Chondrocyte (in vitro differentiated cells): Measurements from ENCODE around the gene DOK5. TPM values are rescaled to one million over a fixed set of nuclear protein-coding genes. Genes with fewer than 3 reads are reported as not detected.

Experiments used
- DNase-seq: peaks from one replicate; pipeline ENCODE4 v3.0.0; 2021; ENCODE audit warnings: mixed read lengths, low spot score
- H3K27ac Mint-ChIP-seq: one replicate; pipeline ENCODE4 v1.8.0; 2021; ENCODE audit warnings: mild to moderate bottlenecking, moderate library complexity, mixed read lengths; ENCODE audit not compliant: unreplicated experiment
- H3K27me3 Mint-ChIP-seq: 2 replicates; pipeline ENCODE4 v1.8.0; 2021; ENCODE audit warnings: low read depth, mixed read lengths
- H3K36me3 Mint-ChIP-seq: 2 replicates; pipeline ENCODE4 v1.8.0; 2021; ENCODE audit warnings: low read depth, mixed read lengths
- H3K4me1 Mint-ChIP-seq: 2 replicates; pipeline ENCODE4 v1.8.0; 2021; ENCODE audit warnings: low read depth, mild to moderate bottlenecking, mixed read lengths
- H3K4me3 Mint-ChIP-seq: one replicate; pipeline ENCODE4 v1.8.0; 2021; ENCODE audit warnings: mild to moderate bottlenecking, moderate library complexity, mixed read lengths; ENCODE audit not compliant: unreplicated experiment
- H3K9me3 Mint-ChIP-seq: 2 replicates; pipeline ENCODE4 v1.8.0; 2021; ENCODE audit warnings: low read depth, mixed read lengths
- total RNA-seq: library from RNA; stranded (reverse); gene quantifications from 3 replicates; pipeline ENCODE4 v1.2.1, GENCODE V29; 2021
- TF ChIP-seq, protein P1 (sequence below): fragments of 200-600 bp; sonication (generic); IDR thresholded peaks from 2 replicates; pipeline ENCODE4 v1.5.0; 2021; ENCODE audit warnings: antibody characterized with exemption, mild to moderate bottlenecking, moderate library complexity

The DOK5 gene
- total RNA-seq, 1 donor from 2014 or later: 8.7 TPM

DNA sequence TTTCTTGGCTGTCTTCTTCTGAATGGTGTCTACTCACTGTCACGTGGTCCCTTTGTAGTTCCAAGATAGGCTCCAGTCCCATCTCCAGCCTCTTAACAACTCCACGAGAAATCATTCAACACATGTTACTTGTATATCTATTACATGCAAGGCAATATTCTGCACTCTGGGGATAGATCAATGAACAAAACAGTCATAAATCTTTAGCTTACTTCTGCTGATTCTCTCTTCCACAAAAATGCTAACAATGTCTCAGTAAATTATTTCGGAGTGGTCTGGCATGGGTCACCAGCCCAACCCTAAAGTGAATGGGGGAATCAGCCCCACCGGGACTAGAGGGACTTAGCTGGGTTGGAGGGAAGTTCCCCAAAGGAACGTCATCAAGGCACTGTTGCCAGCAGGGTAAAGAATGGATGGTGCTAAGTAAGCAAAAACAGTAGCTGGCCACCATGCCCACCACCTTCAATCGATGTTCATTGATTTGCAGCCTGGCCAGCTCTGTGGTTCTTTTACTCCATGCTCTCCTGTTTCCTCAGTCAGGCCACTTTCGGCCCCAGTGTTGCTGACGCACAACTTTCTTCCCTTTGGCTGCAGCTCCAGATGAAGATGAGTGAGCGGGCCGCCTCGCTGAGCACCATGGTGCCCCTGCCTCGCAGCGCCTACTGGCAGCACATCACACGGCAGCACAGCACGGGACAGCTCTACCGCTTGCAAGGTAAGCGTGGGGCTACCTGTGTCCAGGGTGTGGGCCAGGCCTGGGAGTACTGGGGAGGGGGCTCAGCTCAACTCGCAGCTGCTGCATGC lies 167.7 kb downstream of the DOK5 start:
- Mint-ChIP-seq H3K27ac (no peak overlapping the region), H3K9me3 (no peaks in the 10 kb centered on the region), H3K27me3 (no peaks in the 10 kb centered on the region), H3K36me3 (no peaks in the 10 kb centered on the region), H3K4me1 (peaks cover 11% of the 10 kb centered on the region), H3K4me3 (no peak overlapping the region)
- TF ChIP-seq, protein P1, sequence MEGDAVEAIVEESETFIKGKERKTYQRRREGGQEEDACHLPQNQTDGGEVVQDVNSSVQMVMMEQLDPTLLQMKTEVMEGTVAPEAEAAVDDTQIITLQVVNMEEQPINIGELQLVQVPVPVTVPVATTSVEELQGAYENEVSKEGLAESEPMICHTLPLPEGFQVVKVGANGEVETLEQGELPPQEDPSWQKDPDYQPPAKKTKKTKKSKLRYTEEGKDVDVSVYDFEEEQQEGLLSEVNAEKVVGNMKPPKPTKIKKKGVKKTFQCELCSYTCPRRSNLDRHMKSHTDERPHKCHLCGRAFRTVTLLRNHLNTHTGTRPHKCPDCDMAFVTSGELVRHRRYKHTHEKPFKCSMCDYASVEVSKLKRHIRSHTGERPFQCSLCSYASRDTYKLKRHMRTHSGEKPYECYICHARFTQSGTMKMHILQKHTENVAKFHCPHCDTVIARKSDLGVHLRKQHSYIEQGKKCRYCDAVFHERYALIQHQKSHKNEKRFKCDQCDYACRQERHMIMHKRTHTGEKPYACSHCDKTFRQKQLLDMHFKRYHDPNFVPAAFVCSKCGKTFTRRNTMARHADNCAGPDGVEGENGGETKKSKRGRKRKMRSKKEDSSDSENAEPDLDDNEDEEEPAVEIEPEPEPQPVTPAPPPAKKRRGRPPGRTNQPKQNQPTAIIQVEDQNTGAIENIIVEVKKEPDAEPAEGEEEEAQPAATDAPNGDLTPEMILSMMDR: no peak
- DNase-seq: no peak

DNA sequence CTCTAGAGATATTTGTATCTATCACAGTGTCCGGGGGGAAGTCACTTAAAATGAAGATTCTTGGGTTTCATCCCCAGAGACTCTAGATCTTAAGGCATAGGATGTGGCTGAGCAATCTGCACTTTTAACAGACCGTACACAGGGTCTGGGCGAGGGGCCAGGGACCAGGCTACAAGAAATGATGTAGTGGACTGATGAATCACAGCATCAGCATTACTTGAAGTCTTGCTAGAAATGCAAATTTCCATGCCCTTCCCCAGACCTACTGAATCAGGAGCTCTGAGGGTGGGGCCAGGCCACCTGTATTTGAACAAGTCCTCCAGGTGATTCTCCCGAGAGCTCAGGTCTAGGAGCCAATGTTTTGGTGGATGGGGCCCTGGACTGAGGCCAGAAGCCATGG lies 168.4 kb downstream of the DOK5 start:
- Mint-ChIP-seq H3K4me3 (no peak overlapping the region), H3K27me3 (no peaks in the 10 kb centered on the region), H3K4me1 (peaks cover 11% of the 10 kb centered on the region), H3K36me3 (no peaks in the 10 kb centered on the region), H3K9me3 (no peaks in the 10 kb centered on the region), H3K27ac (no peak overlapping the region)
- no peak for DNase-seq
- TF ChIP-seq, protein P1: no peak

DNA sequence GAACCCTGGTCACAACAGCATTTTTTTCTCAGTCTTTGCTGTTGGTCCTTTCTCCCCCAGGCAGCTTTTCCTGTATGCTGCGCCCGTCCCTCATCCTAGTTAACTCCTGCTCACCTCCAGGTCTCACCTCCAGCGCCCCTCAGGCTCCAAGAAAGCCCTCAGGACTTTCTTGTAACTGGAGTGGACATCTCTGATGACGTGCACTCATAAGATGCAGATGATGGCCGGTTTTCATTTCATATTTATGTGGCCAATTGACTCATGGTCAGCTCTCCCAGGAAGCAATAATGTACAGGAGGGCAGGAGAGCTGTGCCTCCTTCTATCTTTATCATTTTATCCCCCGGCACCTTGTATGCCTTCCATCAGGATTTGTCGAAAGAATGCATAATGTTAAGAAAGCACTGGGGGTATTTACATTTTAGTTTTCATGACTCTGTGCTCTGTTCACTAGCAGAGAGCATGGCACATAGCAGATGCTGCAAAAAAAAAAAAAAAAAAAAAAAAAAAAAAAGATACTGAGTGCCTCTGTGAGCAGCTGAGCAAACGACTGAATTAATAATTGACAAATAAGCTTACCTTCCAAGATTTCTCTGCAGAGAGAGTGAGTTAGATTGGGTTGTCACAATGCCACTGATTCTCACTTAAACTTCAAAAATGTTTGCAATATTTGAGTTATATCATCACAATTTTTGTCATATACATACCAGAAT lies 170.2 kb downstream of the DOK5 start:
- no peak overlapping the region for H3K27ac Mint-ChIP-seq
- no peak for DNase-seq
- H3K4me1 Mint-ChIP-seq: peaks cover 15% of the 10 kb centered on the region
- H3K4me3 Mint-ChIP-seq: no peak overlapping the region
- no peaks in the 10 kb centered on the region for H3K27me3 Mint-ChIP-seq
- TF ChIP-seq, protein P1: no peak
- H3K9me3 Mint-ChIP-seq: no peaks in the 10 kb centered on the region
- no peaks in the 10 kb centered on the region for H3K36me3 Mint-ChIP-seq

DNA sequence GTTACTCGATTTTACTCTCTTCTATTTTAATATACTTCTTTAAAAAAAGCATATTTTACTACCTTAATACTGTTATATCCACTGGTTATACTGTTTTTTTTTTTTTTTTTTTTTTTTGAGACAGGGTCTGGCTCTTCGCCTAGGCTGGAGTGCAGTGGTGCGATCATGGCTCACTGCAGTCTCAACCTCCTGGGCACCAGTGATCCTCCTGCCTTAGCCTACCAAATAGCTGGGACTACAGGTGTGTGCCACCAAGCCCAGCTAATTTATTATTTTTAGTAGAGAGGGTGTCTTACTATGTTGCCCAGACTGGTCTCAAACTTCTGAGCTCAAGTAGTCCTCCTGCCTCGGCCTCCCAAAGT lies 170.7 kb downstream of the DOK5 start:
- TF ChIP-seq, protein P1: no peak
- DNase-seq: no peak
- peaks cover 3% of the 10 kb centered on the region for H3K27me3 Mint-ChIP-seq
- no peaks in the 10 kb centered on the region for H3K9me3 Mint-ChIP-seq
- no peak overlapping the region for H3K27ac Mint-ChIP-seq
- peaks cover 15% of the 10 kb centered on the region for H3K4me1 Mint-ChIP-seq
- H3K4me3 Mint-ChIP-seq: no peak overlapping the region
- H3K36me3 Mint-ChIP-seq: no peaks in the 10 kb centered on the region

DNA sequence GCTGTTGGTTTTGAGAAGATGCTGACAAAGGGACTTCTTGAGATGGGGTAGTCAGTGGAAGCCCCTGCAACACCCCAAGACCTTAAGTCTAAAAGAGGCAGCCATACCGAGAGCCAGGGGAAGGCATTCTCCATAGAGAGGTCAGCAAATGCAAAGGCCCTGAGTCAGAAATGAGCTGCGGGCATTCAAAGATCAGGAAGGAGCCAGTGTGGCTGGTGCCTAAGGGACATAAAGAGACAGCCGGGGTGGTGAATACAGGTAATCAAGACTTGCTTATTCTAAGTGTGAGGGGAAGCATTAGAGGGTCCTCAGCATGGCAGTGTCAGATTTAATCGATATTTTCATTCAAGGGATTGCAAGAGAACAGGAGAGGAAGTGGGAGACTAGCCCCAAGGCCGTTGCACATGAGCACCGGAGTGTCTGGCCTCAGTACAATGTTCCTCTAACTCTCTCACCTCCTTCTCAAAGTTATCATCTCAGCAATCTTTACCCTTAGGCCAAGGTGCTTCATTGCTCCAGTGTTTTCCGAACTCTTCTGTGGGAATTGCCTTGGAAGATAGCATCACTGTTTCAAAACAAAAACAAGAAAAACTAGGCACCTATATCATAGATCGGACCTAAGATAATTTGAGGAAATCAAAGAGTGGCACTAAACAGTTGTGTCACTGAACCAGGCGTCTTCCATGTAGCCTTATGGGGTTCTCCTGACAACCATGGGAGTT lies 173.2 kb downstream of the DOK5 start:
- peaks cover 5% of the 10 kb centered on the region for H3K27me3 Mint-ChIP-seq
- no peak for DNase-seq
- TF ChIP-seq, protein P1: no peak
- no peak overlapping the region for H3K27ac Mint-ChIP-seq
- H3K9me3 Mint-ChIP-seq: no peaks in the 10 kb centered on the region
- no peaks in the 10 kb centered on the region for H3K36me3 Mint-ChIP-seq
- H3K4me3 Mint-ChIP-seq: no peak overlapping the region
- H3K4me1 Mint-ChIP-seq: peaks cover 11% of the 10 kb centered on the region
